NCI-H2227 (cell line): ENCODE results near the gene PPP6R1.

Source experiments
- DNase-seq: peaks from one replicate; lab custom pipeline; 2025; ENCODE audit not compliant: unreplicated experiment; lab: John Stamatoyannopoulos, UW

Gene PPP6R1

GRCh38 chr19:55279770-55280643 is 21.2 kb upstream of the PPP6R1 start, which contains the start of gene HSPBP1:
TSS of gene HSPBP1 (minus strand) at chr19:55280110. CDS start at chr19:55279608, 502 bp downstream.
- peak; percentile 100 for DNase-seq

- no peak for DNase-seq
Observed at GRCh38 chr19:55279340-55279739, 20.5 kb upstream of the PPP6R1 start.

GRCh38 chr19:55278391-55279135 is 19.7 kb upstream of the PPP6R1 start:
- peak; percentile 51 for DNase-seq

- no peak for DNase-seq
Observed at GRCh38 chr19:55277494-55277893, 18.7 kb upstream of the PPP6R1 start.

GRCh38 chr19:55276720-55277430 is 18.1 kb upstream of the PPP6R1 start:
- DNase-seq: no peak

- DNase-seq: no peak
Observed at GRCh38 chr19:55275851-55276719, 17.3 kb upstream of the PPP6R1 start.

GRCh38 chr19:55273978-55274707 is 15.3 kb upstream of the PPP6R1 start:
- no peak for DNase-seq

GRCh38 chr19:55272142-55272541 is 13.3 kb upstream of the PPP6R1 start:
- DNase-seq: no peak

GRCh38 chr19:55270172-55270942 is 11.5 kb upstream of the PPP6R1 start:
- no peak for DNase-seq

- no peak for DNase-seq
Observed at GRCh38 chr19:55269299-55269698, 10.5 kb upstream of the PPP6R1 start.

GRCh38 chr19:55266840-55267239 is 8.0 kb upstream of the PPP6R1 start:
- no peak for DNase-seq

- no peak for DNase-seq
Observed at GRCh38 chr19:55266404-55266803, 7.6 kb upstream of the PPP6R1 start.

GRCh38 chr19:55265723-55266386 is 7.0 kb upstream of the PPP6R1 start:
- no peak for DNase-seq

- no peak for DNase-seq
Observed at GRCh38 chr19:55265173-55265572, 6.4 kb upstream of the PPP6R1 start.

- no peak for DNase-seq
Observed at GRCh38 chr19:55264531-55264930, 5.7 kb upstream of the PPP6R1 start.

GRCh38 chr19:55262359-55262758 is 3.5 kb upstream of the PPP6R1 start:
- DNase-seq: no peak

- peak; percentile 41 for DNase-seq
Observed at GRCh38 chr19:55261671-55262126, 2.9 kb upstream of the PPP6R1 start.

- peak; percentile 82 for DNase-seq
Observed at GRCh38 chr19:55259540-55260210, 858 bp upstream of the PPP6R1 start.
